Esophagus squamous epithelium (tissue), 4 donors: ENCODE measurements around the gene RBM23.
A peak's percentile ranks its signal among the peaks of the same experiment; 100 is the strongest.

ENCODE experiments used
- POLR2A ChIP-seq, 4 donors: fragments of 450-650 bp; IDR thresholded peaks; one replicate each; pipeline ENCODE4 v1.6.1; 2017; ENCODE audit warnings: antibody characterized with exemption in 4 of 4, mild to moderate bottlenecking in 4 of 4, moderate library complexity in 3 of 4
- TF ChIP-seq, protein P1 (sequence below), 6 experiments: fragments of 450-650 bp in 4 of 6; fragments of 200-600 bp in 2 of 6; sonication (generic) in 2 of 6; IDR thresholded peaks; one replicate each; pipeline ENCODE4 v1.5.1; 2016 to 2019; ENCODE audit warnings: antibody characterized with exemption in 6 of 6, mild to moderate bottlenecking in 4 of 6, moderate library complexity in 4 of 6

DNA sequence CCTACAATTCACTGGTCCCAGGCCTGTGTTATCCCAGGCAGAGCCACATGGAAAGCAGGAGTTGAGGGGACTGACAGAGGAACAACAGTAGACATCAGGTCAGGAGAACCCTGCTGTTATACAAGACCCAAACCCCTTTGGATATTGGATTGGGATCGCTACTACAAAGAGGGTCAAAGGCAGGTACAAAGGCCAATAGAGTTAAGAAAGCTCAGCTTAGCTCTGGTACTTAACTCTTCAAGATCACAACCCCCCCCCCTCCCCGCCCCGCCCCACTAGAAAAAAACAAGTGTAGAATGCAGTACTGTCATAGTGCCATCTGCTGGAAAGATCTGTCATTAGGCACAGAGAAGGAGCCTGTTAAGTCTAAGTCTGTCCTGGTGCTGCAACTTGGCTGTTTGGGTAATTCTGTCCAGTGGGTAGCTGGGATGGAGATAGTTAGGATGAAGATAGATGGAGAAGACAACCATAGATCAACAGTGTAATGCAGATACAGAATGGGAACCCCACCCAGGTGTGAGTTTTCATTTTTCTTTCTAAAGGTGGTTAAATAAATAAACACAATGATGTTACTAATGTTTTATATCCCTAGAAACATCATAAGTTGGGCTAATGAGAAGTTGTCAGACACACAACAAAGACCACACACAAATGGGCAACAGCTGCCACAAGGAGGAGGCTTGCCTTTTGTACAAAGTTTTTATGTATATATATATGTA lies 18.7 kb downstream of the RBM23 start:
- TF ChIP-seq, protein P1, sequence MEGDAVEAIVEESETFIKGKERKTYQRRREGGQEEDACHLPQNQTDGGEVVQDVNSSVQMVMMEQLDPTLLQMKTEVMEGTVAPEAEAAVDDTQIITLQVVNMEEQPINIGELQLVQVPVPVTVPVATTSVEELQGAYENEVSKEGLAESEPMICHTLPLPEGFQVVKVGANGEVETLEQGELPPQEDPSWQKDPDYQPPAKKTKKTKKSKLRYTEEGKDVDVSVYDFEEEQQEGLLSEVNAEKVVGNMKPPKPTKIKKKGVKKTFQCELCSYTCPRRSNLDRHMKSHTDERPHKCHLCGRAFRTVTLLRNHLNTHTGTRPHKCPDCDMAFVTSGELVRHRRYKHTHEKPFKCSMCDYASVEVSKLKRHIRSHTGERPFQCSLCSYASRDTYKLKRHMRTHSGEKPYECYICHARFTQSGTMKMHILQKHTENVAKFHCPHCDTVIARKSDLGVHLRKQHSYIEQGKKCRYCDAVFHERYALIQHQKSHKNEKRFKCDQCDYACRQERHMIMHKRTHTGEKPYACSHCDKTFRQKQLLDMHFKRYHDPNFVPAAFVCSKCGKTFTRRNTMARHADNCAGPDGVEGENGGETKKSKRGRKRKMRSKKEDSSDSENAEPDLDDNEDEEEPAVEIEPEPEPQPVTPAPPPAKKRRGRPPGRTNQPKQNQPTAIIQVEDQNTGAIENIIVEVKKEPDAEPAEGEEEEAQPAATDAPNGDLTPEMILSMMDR (IDR thresholded peaks at IDR 0.05) = peak; percentile 24 to 58 (median 44)
- no peak for TF ChIP-seq POLR2A (IDR thresholded peaks at IDR 0.05)
